Raji (cell line): ENCODE results near the gene GNLY.

Source experiments
- POLR2A ChIP-seq: IDR thresholded peaks from 2 replicates; pipeline ENCODE4 v1.6.1; 2011; ENCODE audit warnings: low read depth, low read length, control low read depth; ENCODE audit not compliant: insufficient read depth

The GNLY gene

DNA sequence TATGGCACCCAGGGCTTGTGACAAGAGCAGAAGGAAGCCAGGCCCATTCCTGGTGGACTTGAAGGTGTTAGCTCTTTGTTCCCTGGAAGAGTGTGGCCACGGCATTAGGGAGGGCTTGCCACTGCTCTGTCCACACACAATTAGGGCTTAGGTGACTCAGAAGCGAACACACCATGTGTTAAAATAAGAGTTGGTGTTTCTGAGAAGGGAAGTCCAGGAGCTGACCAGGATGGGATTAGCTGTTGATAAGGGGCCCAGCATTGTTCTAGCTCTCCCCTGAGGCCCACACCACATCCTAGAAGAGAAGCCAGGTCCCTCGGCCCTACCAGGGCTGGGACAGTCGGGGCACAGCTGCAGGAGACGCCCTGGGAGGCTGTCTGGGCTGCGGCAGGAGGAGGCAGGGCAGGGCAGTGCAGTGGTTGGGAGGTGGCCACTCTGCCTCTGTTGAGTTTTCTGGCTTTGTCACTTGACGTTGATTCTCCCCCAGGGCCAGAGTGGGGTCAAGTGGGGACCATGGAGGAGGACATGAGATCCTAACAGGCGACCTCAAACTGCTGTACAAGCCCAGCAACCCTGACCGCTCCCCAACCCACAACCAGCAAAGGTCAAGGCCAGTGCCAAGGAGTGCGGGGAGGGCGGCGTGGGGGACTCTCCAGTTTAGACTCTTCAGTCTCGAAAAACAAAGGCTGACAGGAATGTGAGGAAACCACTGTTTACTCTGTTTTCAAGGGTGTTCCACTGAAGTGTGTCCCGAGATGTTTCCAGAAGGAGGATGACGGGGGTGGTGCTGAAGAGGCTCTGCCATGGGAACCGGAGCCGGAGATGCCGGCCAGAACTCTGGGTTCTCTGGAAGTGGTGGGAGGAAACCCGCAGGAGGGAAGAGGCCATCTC lies 16.8 kb downstream of the GNLY start:
- TF ChIP-seq POLR2A, result no peak

DNA sequence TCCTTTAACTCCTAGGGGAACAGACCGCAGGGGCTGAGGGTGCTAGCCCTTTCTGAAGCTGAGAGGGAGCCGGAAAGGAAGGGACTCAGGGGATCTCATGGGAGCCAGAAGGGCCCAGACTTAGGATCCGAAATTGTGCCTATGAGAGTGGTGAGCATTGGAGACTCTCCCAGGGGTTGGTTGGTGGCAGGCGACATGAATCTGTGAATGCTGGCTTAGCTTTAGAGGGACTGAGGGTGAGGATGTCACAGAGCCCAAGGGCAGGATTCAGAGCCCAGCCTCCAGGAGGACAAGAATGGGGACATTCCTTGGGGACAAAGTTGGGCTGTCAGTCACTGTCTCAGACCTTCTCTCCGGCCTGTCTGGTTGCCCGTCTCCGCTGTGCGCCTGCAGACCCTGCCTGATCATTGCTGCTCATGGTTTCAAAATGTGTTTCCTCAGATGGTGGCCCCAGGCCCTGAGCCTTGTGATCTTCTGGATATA lies 17.5 kb downstream of the GNLY start:
- TF ChIP-seq POLR2A, result no peak

GRCh38 chr2:85712336-85712735 lies 18.2 kb downstream of the GNLY start:
- TF ChIP-seq POLR2A, result no peak

DNA sequence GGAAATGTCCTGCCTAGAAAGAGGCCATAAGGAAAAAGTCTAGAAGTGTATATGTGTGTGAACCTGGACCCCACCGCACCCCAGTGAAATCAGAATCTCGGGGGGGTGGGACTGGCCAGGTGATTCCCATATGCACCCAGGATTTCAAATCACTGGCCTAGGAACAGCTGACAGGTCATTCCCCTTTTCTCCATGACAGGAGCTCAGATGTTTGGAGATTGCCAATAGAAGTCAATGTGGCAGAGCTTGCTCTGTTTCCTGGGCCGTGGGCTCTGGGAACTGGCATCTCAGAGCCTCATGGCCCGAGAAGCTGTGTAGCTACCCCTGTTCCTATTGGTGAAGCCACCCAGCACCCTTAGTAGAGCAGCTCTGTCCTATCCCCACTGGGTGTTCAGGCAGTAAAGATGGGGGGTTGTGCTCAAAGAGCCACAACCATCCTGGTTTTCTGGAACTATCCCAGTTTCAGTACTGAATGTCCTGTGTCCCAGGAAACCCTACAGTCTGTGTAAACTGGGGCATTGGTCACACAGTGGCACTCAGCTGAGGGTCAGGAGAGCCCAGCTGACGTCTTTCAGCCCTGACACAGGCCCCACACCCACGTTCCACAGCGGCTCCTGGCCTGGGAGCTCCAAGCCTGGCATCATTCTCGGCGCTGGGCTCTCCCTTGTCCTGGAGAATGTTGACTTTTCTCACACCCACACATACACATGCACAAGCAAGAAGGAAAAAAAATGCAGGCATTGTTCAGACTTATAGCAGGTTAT lies 18.9 kb downstream of the GNLY start:
- no peak for TF ChIP-seq POLR2A

DNA sequence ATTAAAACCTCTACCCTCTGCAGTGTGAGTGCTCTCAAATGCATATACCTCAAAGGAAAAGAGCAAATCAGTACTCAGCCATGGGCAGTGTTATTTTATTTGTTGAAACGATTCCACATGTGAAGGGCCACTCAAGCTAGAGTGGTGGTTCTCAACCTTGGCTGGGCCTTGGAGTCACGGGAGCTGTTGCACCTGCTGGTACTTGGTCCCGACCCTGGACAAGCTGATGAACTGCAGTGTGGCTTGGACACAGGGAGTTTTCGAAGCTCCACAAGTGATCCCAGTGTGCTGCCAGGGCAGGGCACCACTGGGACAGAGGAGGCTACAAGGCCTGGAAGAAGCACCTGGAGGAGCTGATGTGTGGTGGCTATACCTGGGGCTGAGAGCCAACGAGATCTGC lies 19.7 kb downstream of the GNLY start:
- TF ChIP-seq POLR2A, result no peak

GRCh38 chr2:85714841-85715240 lies 20.7 kb downstream of the GNLY start:
- no peak for TF ChIP-seq POLR2A

- no peak for TF ChIP-seq POLR2A
Observed at GRCh38 chr2:85716346-85716914, 22.3 kb downstream of the GNLY start.

DNA sequence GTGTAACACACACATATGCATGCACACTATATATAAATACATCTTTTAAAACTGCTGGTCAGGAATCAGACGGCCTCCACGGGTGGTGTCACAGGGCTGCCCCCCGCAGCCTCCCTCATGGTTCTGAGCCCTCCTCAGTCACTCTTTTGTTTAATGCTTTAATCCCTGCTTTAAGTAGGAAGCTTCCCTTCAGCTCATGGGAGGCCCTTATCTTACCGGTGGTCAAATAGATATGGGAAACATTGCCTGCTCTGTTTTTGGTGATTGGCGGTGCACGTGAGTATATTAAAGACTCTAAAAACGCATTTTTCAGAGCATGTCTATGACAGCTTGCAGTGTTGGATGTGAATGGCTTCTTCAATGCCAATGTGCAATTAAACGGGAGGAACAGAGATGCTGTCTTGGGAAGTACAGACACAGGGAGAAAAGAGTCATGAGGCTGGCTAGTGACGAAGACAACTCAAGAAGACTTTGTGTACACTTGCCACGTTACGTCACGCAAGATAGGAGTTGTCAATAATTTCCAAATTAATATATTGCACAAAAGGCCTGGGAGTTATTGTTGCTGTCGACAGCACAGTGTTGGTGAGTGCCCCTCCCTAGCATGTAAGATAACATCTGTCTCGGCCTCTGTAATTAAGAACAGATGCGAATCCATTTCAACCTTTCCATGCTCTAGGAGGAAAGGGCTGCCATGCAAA lies 23.3 kb downstream of the GNLY start:
- no peak for TF ChIP-seq POLR2A

DNA sequence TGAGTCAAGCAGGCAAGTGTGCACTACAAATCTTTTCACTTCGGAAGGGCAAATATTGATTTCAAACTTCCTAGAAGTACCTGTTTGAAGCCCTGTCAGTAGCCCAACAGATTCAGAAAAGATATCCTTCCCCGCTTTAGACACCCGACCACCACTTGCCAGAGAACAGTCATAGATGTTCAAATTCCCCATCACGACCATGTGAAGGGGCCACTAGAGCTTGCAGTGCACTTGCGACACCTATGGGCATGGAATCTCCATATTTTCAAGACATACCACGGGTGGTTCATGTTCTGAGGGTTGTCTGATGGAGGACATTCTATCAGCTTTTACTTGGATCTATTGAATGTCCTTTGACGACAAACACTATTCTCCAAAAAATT lies 23.8 kb downstream of the GNLY start:
- TF ChIP-seq POLR2A, result no peak

DNA sequence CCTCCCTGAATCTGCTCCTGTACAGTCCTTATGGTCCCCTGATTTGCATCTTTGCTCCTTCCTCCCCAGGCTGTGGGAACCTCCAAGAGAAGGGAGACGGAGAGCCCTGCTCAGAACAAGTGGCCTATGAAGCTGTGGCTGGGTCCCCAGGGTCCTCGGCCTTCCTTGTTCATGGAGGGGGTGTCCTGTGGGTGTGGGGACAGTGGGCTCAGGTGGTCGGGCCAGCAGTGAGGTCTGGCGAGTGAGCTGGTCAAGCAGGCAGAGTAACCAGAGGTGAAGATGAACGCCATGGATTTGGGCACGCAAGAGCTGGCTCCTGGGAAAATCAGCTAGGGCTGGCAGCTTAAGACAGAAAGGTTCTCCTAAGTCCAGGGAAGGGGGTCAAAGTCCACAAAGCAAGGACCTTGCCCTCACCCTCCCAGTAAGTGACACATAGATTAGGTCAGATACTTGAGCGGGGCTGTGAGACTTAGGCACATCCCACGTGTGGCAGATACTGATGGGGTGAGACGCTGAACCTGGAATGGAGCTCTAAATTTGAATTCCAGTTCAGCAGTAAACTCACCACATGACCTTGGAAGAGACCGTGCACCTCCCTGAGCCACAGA lies 24.8 kb downstream of the GNLY start:
- no peak for TF ChIP-seq POLR2A

DNA sequence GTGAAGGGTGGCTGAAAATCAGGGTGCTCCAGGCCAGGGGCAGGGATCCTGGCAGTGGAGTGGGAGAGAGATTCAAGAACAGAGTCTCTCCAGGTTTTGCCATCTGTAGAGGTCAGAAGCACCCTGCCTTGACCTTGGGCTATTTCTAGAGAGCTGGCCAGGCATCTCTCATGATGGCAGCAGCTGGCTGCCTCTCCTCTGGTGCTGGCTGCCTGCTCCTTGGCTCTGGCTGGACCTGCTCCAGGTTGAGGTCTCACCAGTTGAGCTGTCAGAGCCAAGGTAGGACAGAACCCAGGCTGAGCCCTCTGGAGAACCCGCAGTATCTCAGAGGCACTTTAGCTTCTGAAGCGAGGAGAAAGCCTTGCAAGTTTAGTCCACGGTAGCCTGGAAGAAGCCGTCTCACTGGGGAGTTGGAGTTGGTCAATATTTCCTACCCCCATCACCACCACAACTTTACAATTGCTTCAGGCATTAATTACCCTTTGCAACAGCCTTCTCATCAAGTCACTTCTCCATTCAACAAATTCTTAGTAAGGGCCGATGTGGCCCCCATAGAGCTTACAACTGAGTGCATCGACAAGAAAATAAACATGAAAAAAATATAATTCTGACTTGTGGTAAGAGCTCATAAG lies 25.6 kb downstream of the GNLY start:
- TF ChIP-seq POLR2A, result no peak

DNA sequence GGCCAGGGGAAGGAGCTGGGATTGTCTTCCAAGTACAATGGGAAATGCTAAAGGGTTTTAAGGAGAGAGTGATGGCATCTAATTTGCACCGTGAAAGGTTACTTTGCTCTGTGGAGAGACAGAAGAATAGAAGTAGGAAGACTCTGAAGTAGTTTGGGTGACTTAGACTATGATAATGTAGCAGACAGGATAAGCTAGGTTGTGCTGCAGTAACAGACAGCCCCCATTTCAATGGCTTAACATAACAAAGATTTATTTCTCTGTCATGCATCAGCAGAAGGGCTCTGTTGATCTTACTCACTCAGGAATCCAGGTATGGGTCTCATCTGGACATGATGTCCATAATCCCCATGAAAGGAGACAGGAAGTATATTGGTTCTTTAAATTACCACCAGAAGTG lies 26.4 kb downstream of the GNLY start:
- TF ChIP-seq POLR2A, result no peak

DNA sequence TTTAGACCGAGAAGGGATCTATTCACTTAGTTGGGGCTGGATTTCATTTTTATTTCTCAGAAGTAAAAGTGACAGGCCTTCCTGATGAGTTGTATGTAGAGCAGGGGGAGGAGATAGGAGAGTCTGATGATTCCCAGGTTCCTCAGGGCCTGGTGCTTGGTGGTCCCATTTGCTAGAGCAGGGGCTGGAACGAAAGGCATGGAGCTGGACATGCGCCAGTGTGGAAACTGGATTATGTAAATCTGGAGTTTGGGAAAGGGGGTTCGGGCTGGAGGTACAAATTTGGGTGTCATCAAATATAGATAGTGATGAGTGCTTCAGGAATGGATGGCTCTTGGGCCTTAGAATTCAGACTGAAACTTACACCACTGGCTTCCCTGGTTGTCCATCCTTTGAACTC lies 27.5 kb downstream of the GNLY start:
- TF ChIP-seq POLR2A, result no peak

- no peak for TF ChIP-seq POLR2A
Observed at GRCh38 chr2:85722519-85722918, 28.4 kb downstream of the GNLY start.
